GM12891 (cell line): ENCODE data around the gene SLC35E4.
A peak's percentile ranks its signal among the peaks of the same experiment; 100 is the strongest.

ENCODE experiments used
- DNase-seq: peaks from one replicate; pipeline ENCODE4 v3.0.0; 2011; ENCODE audit warnings: low spot score; ENCODE audit not compliant: insufficient read length
- FAIRE-seq: peaks from 2 replicates; lab custom pipeline; 2011; peaks lifted over from hg19 to GRCh38; lab: Jason Lieb, UNC
- PAX5 ChIP-seq: IDR thresholded peaks from 2 replicates; pipeline ENCODE4 v1.6.1; 2011; ENCODE audit warnings: low read length, moderate library complexity, mild to moderate bottlenecking; ENCODE audit not compliant: insufficient read depth, severe bottlenecking
- POLR2A ChIP-seq: IDR thresholded peaks from 2 replicates; pipeline ENCODE4 v1.6.1; 2011; ENCODE audit warnings: low read depth, low read length, control low read depth
- POLR2AphosphoS5 ChIP-seq: IDR thresholded peaks from 2 replicates; pipeline ENCODE4 v1.6.1; 2011; ENCODE audit warnings: low read depth, low read length, control low read depth
- POU2F2 ChIP-seq: IDR thresholded peaks from 2 replicates; pipeline ENCODE4 v1.6.1; 2011; ENCODE audit warnings: low read depth, mild to moderate bottlenecking, control low read depth, low read length, moderate library complexity
- SPI1 ChIP-seq: IDR thresholded peaks from 2 replicates; pipeline ENCODE4 v1.6.1; 2011; ENCODE audit warnings: low read depth, low read length, control low read depth
- TAF1 ChIP-seq: IDR thresholded peaks from 2 replicates; pipeline ENCODE4 v1.6.1; 2011; ENCODE audit warnings: low read depth, low read length, control low read depth

The SLC35E4 gene

DNA sequence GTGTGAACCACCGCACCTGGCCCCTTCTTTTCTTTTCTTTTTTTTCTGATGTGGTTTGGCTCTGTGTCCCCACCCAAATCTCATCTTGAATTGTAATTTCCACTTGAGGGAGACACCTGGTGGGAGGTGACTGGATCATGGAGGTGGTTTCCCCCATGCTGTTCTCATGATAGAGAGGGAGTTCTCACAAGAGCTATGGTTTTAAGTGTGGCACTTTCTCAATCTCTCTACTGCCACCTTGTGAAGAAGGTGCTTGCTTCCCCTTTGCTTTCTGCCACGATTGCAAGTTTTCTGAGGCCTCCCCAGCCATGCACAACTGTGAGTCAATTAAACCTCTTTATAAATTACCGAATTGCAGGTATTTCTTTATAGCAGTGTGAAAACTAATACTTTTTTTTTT is 33.5 kb upstream of the SLC35E4 start:
- DNase-seq, result no peak
- FAIRE-seq, result no peak
- no peak for TF ChIP-seq PAX5
- no peak for TF ChIP-seq TAF1
- no peak for TF ChIP-seq SPI1
- no peak for TF ChIP-seq POLR2AphosphoS5
- TF ChIP-seq POLR2A, result no peak

DNA sequence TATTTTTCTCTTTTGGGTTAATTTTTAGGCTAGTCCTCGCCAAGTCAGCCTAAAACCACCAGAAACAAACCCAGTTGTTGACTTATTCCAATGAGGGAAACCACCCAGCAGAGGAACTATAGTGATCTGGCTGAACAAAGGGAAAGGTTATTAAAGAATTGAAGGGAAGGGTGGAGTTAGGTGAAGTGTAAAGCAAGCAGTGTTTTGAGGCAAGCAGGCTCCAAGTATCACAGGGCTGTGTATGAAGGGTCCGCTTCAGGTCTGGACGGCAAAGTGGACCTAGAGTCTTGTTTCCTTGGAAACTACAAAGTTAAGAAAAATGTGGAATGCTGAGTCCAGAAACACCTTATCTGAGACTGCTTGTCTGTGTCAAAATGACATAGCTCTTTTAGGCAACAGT is 31.8 kb upstream of the SLC35E4 start:
- no peak for DNase-seq
- no peak for TF ChIP-seq PAX5
- no peak for FAIRE-seq

DNA sequence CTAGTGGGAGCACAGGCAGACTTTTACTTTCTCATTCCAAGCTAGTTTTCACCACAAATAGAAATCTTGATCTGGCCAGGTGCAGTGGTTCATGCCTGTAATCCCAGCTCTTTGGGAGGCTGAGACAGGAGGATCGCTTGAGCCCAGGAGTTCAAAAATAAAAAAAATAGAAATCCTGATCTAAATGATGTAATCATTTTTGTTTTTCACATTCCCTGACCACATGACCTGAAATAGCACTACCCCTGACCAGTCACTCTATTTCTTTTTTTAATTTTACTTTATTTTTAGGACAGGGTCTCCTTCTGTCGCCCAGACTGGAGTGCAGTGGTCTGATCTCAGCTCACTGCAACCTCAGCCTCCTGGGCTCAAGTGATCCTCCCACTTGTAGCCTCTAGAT is 30.9 kb upstream of the SLC35E4 start:
- FAIRE-seq (no peak), DNase-seq (no peak)
- TF ChIP-seq POLR2A (no peak), POLR2AphosphoS5 (no peak), TAF1 (no peak), PAX5 (no peak), POU2F2 (no peak), SPI1 (no peak)

GRCh38 chr22:30605449-30606110 is 30.0 kb upstream of the SLC35E4 start:
- DNase-seq, result no peak
- peak; percentile 63 for FAIRE-seq
- TF ChIP-seq POU2F2 (no peak), SPI1 (no peak), TAF1 (no peak), POLR2AphosphoS5 (no peak), PAX5 (no peak), POLR2A (no peak)

GRCh38 chr22:30606455-30607299 is 28.9 kb upstream of the SLC35E4 start, which contains the start of gene TCN2:
Gene TCN2 (plus strand): TSS chr22:30607174. CDS start chr22:30607332, 158 bp downstream.
- TF ChIP-seq SPI1 (no peak), POU2F2 (no peak), TAF1 (no peak), POLR2AphosphoS5 (no peak), POLR2A (no peak)
- DNase-seq (no peak), FAIRE-seq (peak; percentile 89)

DNA sequence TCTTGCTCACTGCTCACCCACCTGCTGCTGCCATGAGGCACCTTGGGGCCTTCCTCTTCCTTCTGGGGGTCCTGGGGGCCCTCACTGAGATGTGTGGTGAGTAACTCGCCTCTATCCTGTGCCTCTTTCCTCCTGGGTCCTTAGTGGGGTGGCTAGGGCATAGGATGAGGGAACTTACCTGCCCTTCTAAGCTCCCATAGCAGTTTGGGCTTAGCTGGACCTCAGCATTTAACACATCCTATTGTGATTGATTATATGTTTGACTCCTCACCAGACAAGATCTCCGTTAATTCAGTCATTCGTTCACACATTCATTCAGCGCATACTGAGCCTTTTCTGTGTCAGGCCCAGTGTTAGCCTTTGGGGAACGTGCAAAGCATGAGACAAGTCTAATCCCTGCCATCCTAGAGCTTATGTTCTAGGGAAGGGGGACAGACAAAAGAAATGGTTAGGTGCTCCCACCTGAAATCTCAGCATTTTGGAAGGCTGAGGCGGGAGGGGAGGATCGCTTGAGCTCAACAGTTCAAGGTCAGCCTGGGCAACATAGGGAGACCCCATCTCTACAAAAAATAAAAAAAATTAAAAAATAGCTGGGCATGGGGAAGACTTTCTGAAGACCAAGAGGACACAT is 28.2 kb upstream of the SLC35E4 start:
- DNase-seq (no peak), FAIRE-seq (peak; percentile 56)
- TF ChIP-seq SPI1 (no peak), TAF1 (no peak), POU2F2 (no peak), PAX5 (no peak), POLR2AphosphoS5 (no peak)

GRCh38 chr22:30607939-30608338 is 27.6 kb upstream of the SLC35E4 start:
- TF ChIP-seq POLR2AphosphoS5, result no peak
- TF ChIP-seq TAF1, result no peak
- TF ChIP-seq POU2F2, result no peak
- TF ChIP-seq SPI1, result no peak
- TF ChIP-seq POLR2A, result no peak
- no peak for TF ChIP-seq PAX5
- FAIRE-seq (no peak), DNase-seq (no peak)

- no peak for DNase-seq
- peak; percentile 55 for FAIRE-seq
- TF ChIP-seq SPI1 (peak; percentile 28; the same call in 1 of the 2 replicates), PAX5 (no peak), POU2F2 (no peak), TAF1 (no peak), POLR2A (no peak), POLR2AphosphoS5 (no peak)
Measured at GRCh38 chr22:30609260-30610185, 26.1 kb upstream of the SLC35E4 start.

GRCh38 chr22:30610299-30610698 is 25.3 kb upstream of the SLC35E4 start:
- FAIRE-seq, result peak; percentile 26
- no peak for DNase-seq
- TF ChIP-seq POLR2AphosphoS5, result no peak
- TF ChIP-seq POLR2A, result no peak
- TF ChIP-seq SPI1, result no peak
- no peak for TF ChIP-seq TAF1
- no peak for TF ChIP-seq PAX5
- no peak for TF ChIP-seq POU2F2
